Fibroblast of skin of left quadriceps (primary cell): ENCODE results near the gene NRXN3.
A peak's percentile ranks its signal among the peaks of the same experiment; 100 is the strongest.

Experiments
- DNase-seq, 2 experiments: peaks; one replicate each; pipeline ENCODE4 v3.0.0-alpha.2; 2013; ENCODE audit warnings: low read depth in 2 of 2

NRXN3 gene

DNA sequence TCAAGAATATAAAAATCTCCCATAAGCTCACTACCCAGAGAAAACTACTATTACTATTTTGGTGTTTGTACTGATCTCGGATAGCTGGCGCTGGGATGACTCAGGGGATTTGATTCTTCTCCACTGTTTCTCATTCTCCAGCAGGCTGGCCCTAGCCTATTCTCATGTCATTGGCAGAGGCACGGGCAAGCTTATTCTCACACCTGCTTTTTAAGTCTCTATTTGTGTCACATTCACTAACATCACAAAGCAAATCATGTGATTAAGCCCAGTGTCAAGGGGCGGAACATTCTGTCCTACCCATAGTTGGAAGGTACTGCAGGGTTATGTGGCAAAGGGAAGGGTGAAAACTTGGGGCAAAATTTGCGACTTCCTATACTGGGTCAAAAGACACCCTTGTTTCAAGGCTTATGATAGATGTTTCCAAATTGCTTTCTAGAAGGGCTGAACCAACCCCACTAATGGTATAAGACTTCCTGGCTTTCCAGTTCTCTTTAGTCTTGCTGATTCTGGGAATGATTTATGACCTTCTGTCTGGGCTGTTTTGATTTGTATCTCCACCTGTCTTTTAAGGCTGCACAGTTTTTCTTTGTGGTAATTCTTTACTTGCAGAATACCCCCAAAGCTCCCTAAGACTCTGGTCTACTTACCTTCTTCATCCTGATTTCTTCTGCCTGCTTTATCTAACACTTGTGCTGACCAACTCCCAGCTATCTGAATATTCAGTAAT, 406.4 kb downstream of the NRXN3 start:
- no peak for DNase-seq

GRCh38 chr14:78581229-78581628, 411.1 kb downstream of the NRXN3 start:
- no peak for DNase-seq

- no peak for DNase-seq
These were observed 416.5 kb downstream of the NRXN3 start for GRCh38 chr14:78586681-78587080.

- no peak for DNase-seq
These were observed 418.7 kb downstream of the NRXN3 start for GRCh38 chr14:78588906-78589305.

DNA sequence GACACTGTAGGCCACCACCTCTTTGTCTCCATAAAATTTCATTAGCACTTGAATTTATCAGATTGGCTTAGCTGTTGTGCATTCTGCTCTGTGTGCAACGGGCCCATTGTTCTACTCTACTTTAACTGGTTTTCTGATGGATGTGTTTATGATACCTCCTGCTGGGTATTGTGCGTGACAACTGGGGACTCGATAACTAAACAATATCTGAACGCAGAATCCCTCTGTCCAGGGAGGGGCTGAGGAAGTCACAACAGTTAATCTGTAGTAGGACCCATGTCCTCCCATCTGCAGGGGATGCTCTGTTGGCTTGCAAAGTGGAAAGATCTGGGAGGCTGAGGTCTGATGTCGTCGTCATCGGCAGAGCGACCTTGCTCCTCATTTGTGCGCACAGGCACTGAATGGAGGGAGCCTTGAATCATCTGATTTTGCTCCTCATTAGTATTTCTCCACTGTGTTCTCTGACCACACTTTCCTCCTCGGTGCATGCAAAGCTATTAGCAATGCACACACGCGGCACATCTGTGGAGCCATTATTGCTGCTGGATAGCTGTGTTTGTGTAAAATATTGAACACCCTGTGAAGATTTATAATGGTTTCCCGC, 422.5 kb downstream of the NRXN3 start:
- DNase-seq, result no peak

GRCh38 chr14:78593949-78594348, 423.8 kb downstream of the NRXN3 start:
- no peak for DNase-seq

- DNase-seq, result no peak
These were observed 425.6 kb downstream of the NRXN3 start for GRCh38 chr14:78595797-78596196.

- DNase-seq, result peak; percentile 33 to 39
These were observed 428.1 kb downstream of the NRXN3 start for GRCh38 chr14:78598046-78598920.

- DNase-seq, result no peak
These were observed 435.0 kb downstream of the NRXN3 start for GRCh38 chr14:78605025-78605762.

GRCh38 chr14:78605897-78606500, 435.8 kb downstream of the NRXN3 start:
- peak; percentile 92 to 93 for DNase-seq

GRCh38 chr14:78608998-78609787, 439.0 kb downstream of the NRXN3 start:
- no peak for DNase-seq

DNA sequence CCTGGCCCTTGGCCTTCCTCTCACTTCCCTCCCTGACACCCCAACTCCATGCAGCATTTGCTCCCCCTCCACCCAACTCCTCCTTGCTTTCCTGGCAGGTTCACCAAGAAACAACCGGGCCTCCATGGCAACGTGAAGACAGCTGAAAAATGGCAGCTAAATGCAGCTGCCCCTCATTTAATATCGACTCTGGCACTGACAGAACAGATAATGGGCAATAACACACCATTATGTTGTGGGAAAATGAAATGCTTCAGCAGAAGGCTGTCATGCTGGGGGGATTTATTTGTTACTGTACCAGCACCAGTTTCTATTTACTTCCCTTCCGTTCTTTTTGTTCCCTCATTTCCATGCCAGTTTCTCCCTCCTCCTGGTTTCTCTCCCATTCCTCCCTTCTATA, 440.8 kb downstream of the NRXN3 start:
- DNase-seq, result no peak

GRCh38 chr14:78611796-78612571, 441.8 kb downstream of the NRXN3 start:
- no peak for DNase-seq

DNA sequence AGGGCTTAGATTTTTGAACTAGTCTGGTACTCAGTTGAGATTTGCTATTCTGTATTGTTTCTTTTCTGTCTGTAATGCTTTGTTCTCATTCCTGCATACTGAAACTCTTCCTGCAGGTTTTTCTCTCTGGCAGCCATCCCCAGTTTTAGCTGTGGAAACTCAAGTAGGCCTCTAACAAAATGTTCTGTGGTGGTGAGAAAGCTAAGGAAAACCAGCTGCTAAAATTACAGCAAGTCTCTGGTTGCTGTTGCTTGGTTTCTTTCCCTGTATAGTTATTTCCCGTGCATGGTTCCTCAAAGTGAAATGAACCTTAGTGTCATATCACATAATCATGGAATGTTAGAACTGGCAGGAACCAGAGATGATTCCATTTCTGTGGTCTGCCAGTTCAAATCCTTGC, 442.5 kb downstream of the NRXN3 start:
- DNase-seq, result no peak

DNA sequence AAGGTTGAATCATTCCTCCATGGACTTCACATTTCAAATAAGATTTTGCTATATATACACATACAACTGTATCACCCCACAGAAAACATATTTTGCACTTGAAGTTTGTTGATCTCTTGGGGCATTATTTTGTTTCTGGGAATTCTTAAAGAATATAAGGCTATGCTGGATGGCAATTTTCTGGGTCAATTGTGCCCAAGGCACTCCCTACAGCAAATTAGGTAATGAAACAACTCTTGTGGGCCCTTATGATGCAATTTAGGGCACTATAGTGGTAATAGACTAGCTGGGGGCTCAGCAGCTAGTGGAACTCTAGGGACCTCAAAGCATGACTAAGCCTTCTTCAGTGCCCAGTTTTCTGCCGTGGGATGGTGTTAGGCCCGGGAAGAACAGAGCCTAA, 444.4 kb downstream of the NRXN3 start:
- DNase-seq, result no peak

DNA sequence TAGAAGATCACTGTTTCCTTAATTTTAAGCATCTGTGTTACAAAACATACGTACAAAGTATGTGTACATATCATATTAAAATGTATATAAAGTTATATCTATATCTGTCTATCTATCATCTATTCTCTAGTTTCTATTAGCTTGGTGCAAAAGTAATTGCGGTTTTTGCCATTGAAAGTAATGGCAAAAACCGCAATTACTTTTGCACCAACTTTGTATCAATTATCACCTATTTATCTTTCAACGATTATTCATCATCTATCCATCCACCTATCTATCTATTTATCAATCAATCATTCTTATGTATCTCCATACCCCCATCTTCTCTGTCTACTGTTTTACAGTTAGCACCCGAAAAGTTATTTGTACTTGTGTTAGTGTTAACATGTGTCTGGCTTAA, 447.6 kb downstream of the NRXN3 start:
- DNase-seq, result no peak

DNA sequence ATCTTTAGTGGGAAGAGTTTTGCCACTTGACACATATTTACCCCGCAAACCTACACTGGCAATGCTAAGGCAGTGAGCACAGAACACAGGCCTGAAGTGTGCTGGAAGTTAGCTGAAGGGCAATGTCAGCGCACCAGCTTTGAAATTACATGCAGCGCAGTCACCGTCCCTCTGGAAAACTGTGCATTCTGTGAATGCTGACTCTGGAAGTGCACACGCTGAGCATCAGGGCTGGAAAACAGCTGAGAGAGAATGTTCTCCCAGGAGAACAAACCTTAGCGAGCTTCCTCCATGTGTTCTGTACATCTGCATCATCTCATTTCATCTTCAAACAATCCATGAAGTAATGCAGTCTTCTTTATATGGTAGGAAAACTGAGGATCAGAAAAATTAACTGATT, 448.2 kb downstream of the NRXN3 start:
- DNase-seq, result no peak

GRCh38 chr14:78627114-78627513, 456.9 kb downstream of the NRXN3 start:
- no peak for DNase-seq

- no peak for DNase-seq
These were observed 461.4 kb downstream of the NRXN3 start for GRCh38 chr14:78631551-78631950.

- DNase-seq, result no peak
These were observed 463.6 kb downstream of the NRXN3 start for GRCh38 chr14:78633752-78634151.
